HCT116 (cell line): Measurements from ENCODE around the gene RSAD1.

ENCODE experiments used
- CTCF ChIP-seq, 3 experiments: fragments of 200-600 bp in 1 of 3; sonication (generic) in 1 of 3; IDR thresholded peaks in 2 of 3; conservative IDR thresholded peaks in 1 of 3; 2 replicates each; pipeline ENCODE4 v1.5.1; 2012 to 2017; ENCODE audit warnings: low read depth in 2 of 3, low read length in 2 of 3, antibody characterized with exemption in 1 of 3, borderline replicate concordance in 1 of 3, control low read depth in 1 of 3, mild to moderate bottlenecking in 1 of 3, mixed read lengths in 1 of 3, mixed run types in 1 of 3, moderate library complexity in 1 of 3; ENCODE audit not compliant: insufficient read depth in 1 of 3
- EZH2 ChIP-seq: fragments of 200-600 bp; sonication (generic); IDR thresholded peaks from 2 replicates; pipeline ENCODE4 v1.6.1; 2017; ENCODE audit warnings: antibody characterized with exemption, mixed run types
- TCF7L2 ChIP-seq: IDR thresholded peaks from 2 replicates; pipeline ENCODE4 v1.7.0; 2011; ENCODE audit warnings: borderline replicate concordance, inconsistent platforms; ENCODE audit not compliant: insufficient read depth, insufficient read length; ENCODE audit errors: extremely low read depth

DNA sequence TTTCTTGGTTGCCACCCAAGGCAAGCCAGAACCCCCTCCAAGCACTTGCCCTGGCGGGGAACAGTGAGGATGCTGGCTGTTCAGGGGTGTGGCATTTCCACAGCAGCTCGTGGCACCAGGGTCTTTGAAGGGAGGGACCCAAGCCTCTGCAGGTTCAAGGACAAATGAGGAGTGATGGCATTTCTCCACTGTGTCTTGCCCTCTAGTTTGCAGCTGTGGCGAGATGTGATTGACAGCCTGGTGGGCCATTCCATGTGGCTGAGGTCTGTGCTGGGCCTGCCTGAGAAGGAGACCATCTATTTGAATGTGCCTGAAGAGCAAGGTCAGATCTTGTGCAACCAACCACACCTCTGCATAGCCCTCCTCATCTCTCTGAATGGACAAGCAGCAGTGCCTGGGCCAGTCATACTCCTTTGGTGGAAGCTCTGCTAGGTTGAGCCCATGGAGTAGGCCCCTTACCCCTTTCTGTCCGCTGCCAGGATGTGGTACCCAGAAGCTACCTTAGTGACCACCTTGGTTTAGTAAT, 49.4 kb downstream of the RSAD1 start:
- no peak for TF ChIP-seq CTCF (IDR thresholded peaks at IDR 0.05 in 2 of 3, conservative IDR thresholded peaks at IDR 0.05 in 1 of 3; ENCODE audit: borderline replicate concordance in 1 of 3, insufficient read depth in 1 of 3, low read depth in 2 of 3, low read length in 2 of 3)
- no peak for TF ChIP-seq EZH2
- no peak for TF ChIP-seq TCF7L2
